Measurements from ENCODE around the gene CDKAL1.
"Not testable (repeated sequence)": the region's sequence is repeated elsewhere in the genome, so short reads cannot be mapped to it uniquely, and the experiment has no call there.

The CDKAL1 gene

GRCh38 chr6:20534295-20535262, at the start of gene CDKAL1:
CDKAL1 (plus strand) TSS chr6:20534457; CDS start chr6:20546351, 11,894 bp downstream.
- DNase-seq (ENCODE audit: low read depth in 1 of 2, low spot score in 1 of 2) = peak; percentile 72 to 78

GRCh38 chr6:20486641-20487040, 47.6 kb upstream of the CDKAL1 start:
- DNase-seq (ENCODE audit: low read depth in 1 of 2, low spot score in 1 of 2) = no peak

- no peak for DNase-seq (ENCODE audit: low read depth in 1 of 2, low spot score in 1 of 2)
These were observed 46.4 kb upstream of the CDKAL1 start for GRCh38 chr6:20487669-20488375.

GRCh38 chr6:20490591-20490990, 43.7 kb upstream of the CDKAL1 start:
- DNase-seq (ENCODE audit: low read depth in 1 of 2, low spot score in 1 of 2) = no peak

- DNase-seq (ENCODE audit: low read depth in 1 of 2, low spot score in 1 of 2) = no peak
These were observed 42.2 kb upstream of the CDKAL1 start for GRCh38 chr6:20492099-20492498.

GRCh38 chr6:20497216-20498040, 36.8 kb upstream of the CDKAL1 start:
- no peak for DNase-seq (ENCODE audit: low read depth in 1 of 2, low spot score in 1 of 2)

GRCh38 chr6:20498041-20498385, 36.2 kb upstream of the CDKAL1 start:
- DNase-seq (ENCODE audit: low read depth in 1 of 2, low spot score in 1 of 2) = no peak

GRCh38 chr6:20509212-20509611, 25.0 kb upstream of the CDKAL1 start:
- DNase-seq (ENCODE audit: low read depth in 1 of 2, low spot score in 1 of 2) = no peak

- no peak for DNase-seq (ENCODE audit: low read depth in 1 of 2, low spot score in 1 of 2)
These were observed 22.4 kb upstream of the CDKAL1 start for GRCh38 chr6:20511852-20512251.

GRCh38 chr6:20525208-20525607, 9.0 kb upstream of the CDKAL1 start:
- not testable (repeated sequence) for DNase-seq (ENCODE audit: low read depth in 1 of 2, low spot score in 1 of 2)

GRCh38 chr6:20529086-20529448, 5.2 kb upstream of the CDKAL1 start:
- DNase-seq (ENCODE audit: low read depth in 1 of 2, low spot score in 1 of 2) = not testable (repeated sequence)

- DNase-seq (ENCODE audit: low read depth in 1 of 2, low spot score in 1 of 2) = no peak
These were observed 1.4 kb upstream of the CDKAL1 start for GRCh38 chr6:20532881-20533280.

GRCh38 chr6:20533746-20534294, 437 bp upstream of the CDKAL1 start:
- no peak for DNase-seq (ENCODE audit: low read depth in 1 of 2, low spot score in 1 of 2)

GRCh38 chr6:20538131-20538662, 3.9 kb downstream of the CDKAL1 start:
- DNase-seq (ENCODE audit: low read depth in 1 of 2, low spot score in 1 of 2) = no peak

GRCh38 chr6:20538907-20539306, 4.7 kb downstream of the CDKAL1 start:
- no peak for DNase-seq (ENCODE audit: low read depth in 1 of 2, low spot score in 1 of 2)

- no peak for DNase-seq (ENCODE audit: low read depth in 1 of 2, low spot score in 1 of 2)
These were observed 5.1 kb downstream of the CDKAL1 start for GRCh38 chr6:20539387-20539786.

- no peak for DNase-seq (ENCODE audit: low read depth in 1 of 2, low spot score in 1 of 2)
These were observed 6.4 kb downstream of the CDKAL1 start for GRCh38 chr6:20540683-20541082.

- DNase-seq (ENCODE audit: low read depth in 1 of 2, low spot score in 1 of 2) = no peak
These were observed 7.1 kb downstream of the CDKAL1 start for GRCh38 chr6:20541382-20541781.

- DNase-seq (ENCODE audit: low read depth in 1 of 2, low spot score in 1 of 2) = no peak
These were observed 8.8 kb downstream of the CDKAL1 start for GRCh38 chr6:20542927-20543602.

- DNase-seq (ENCODE audit: low read depth in 1 of 2, low spot score in 1 of 2) = no peak
These were observed 14.0 kb downstream of the CDKAL1 start for GRCh38 chr6:20548264-20548663.
